GM12872 (cell line): ENCODE data around the gene UBA52.

Experiments used
- TF ChIP-seq, protein P1 (sequence below): IDR thresholded peaks from 3 replicates; pipeline ENCODE4 v1.5.1; 2011; ENCODE audit warnings: low read depth, mild to moderate bottlenecking, low read length, moderate library complexity; ENCODE audit not compliant: insufficient read depth

UBA52 gene

DNA sequence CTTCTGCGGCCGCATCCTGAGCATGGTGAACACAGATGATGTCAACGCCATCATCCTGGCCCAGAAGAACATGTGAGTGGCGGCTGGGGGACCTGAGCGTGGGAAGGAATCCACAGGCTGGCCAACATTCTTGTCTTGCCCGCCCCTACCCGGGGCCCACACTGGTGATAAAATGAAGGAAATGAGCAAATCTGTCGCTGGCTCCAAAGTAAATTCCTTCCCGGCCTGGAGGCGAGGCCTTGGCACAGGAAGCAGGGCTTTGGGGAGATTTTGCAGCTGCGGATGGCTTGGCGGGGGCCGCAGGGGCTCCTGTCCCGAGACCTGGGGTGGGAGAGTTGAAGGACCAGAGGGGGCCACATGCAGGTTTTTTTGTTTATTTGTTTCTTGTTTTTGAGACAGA lies 9.6 kb upstream of the UBA52 start:
- TF ChIP-seq, protein P1, sequence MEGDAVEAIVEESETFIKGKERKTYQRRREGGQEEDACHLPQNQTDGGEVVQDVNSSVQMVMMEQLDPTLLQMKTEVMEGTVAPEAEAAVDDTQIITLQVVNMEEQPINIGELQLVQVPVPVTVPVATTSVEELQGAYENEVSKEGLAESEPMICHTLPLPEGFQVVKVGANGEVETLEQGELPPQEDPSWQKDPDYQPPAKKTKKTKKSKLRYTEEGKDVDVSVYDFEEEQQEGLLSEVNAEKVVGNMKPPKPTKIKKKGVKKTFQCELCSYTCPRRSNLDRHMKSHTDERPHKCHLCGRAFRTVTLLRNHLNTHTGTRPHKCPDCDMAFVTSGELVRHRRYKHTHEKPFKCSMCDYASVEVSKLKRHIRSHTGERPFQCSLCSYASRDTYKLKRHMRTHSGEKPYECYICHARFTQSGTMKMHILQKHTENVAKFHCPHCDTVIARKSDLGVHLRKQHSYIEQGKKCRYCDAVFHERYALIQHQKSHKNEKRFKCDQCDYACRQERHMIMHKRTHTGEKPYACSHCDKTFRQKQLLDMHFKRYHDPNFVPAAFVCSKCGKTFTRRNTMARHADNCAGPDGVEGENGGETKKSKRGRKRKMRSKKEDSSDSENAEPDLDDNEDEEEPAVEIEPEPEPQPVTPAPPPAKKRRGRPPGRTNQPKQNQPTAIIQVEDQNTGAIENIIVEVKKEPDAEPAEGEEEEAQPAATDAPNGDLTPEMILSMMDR = no peak

DNA sequence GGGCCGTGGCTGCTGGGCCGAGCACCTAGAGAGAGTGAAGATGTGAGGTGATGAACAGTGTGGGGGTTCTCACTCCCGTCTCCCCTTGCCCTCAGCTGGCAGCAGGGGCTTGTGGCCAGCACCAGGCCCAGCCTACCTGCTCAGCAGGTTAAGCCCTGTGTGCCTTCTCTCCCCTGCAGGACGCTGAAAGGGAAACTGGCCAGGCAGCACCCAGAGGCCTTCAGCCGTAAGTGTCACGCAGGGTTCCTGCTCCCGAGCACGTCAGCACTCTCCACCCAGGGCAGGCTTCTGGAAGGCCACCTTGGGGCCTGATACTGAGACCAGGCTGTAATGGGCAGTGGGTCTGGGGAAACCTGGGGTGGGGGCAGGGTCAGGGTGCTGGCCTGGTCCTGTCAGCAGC lies 4.7 kb upstream of the UBA52 start:
- TF ChIP-seq, protein P1 = no peak

DNA sequence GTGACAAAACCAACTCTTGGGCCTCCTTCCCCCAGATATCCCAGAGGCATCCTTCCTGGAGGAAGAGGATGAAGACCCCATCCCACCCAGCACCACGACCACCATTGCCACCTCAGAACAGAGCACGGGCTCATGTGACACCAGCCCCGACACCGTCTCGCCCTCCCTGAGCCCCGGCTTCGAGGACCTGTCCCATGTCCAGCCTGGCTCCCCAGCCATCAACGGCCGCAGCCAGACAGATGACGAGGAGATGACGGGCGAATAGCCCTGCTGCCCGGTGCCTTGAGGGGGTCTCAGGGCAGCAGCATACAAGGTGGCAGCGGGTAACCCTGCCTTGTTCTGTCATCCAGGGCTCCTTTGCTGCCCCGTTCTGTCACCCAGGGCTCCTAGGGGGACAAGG lies 3.3 kb upstream of the UBA52 start:
- TF ChIP-seq, protein P1 = no peak

DNA sequence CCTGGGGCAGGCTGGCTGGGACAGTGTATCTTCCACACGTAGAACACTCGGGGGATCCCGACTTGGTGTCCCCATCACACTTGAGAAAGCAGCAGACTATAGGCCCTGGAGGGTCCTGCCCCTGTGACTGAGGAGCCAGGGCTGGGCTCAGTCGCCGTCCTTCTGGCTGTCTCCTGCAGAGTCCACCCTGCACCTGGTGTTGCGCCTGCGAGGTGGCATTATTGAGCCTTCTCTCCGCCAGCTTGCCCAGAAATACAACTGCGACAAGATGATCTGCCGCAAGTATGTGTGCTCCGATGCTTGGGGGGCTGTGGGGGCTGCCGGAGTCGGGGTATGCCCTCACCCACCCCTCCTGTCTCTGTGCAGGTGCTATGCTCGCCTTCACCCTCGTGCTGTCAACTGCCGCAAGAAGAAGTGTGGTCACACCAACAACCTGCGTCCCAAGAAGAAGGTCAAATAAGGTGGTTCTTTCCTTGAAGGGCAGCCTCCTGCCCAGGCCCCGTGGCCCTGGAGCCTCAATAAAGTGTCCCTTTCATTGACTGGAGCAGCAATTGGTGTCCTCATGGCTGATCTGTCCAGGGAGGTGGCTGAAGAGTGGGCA lies 3.1 kb downstream of the UBA52 start:
- TF ChIP-seq, protein P1 = no peak

DNA sequence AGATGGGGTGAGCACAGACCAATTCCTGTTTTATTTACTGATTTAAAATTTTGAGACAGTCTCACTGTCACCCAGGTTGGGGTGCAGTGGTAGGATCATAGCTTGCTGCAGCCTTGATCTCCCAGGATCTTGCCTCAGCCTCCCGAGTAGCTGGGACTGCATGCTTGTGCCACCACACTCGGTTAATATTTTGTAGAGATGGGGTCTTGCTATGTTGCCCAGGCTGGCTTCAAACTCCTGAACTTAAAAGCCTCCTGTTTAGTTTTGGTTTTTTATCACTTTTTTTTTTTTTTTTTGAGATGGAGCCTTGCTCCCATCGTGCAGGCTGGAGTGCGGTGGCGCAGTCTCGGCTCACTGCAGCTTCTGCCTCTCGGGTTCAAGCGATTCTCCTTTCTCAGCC lies 4.7 kb downstream of the UBA52 start:
- TF ChIP-seq, protein P1 = no peak

DNA sequence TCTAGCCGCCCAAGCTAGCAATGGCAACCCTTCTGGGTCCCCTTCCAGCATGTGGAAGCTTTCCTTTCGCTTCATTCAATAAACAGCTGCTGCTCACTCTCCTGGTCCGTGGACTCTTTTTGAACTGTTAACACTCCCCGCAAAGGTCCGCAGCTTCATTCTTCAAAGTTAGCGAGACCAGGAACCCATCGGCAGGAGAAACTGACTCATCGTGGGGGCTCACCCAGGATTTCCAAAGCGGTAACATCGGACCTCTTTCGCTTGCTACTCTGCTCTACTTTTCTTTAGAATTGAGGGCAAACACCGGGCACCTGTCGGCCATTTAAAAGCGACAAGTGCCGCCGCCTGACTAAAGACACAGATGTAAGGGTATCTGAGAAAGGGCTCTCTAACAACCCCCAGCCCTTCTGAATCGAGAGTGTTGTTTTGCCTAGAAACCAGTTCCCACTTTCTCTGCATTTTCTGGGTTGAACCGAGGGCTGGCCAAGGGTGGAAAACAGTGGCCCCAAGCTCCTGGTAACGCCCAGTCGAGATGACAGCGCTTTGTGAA lies 5.8 kb downstream of the UBA52 start:
- TF ChIP-seq, protein P1 = no peak

DNA sequence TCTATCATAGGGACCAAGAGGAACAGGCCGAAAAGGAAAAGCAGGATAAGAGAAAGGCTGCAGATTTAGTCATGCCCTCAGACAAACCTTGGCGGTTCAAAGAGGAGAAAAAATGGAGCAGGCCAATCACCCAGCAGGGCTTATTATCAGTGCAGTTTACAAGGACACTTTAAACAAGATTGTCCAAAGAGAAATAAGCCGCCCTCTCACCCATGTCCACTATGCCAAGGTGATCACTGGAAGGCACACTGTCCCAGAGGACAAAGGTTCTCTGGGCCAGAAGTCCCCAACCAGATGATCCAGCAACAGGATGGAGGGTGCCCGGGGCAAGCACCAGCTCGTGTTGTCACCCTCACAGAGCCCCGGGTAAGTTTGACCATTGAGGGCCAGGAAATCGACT lies 8.7 kb downstream of the UBA52 start:
- TF ChIP-seq, protein P1 = no peak
